ENCODE measurements around the gene MAD1L1. TPM values are rescaled to one million over a fixed set of nuclear protein-coding genes. Genes with fewer than 3 reads are reported as not detected.
A peak's percentile ranks its signal among the peaks of the same experiment; 100 is the strongest.
"Not testable (repeated sequence)": the region's sequence is repeated elsewhere in the genome, so short reads cannot be mapped to it uniquely, and the experiment has no call there.

Gene MAD1L1
- total RNA-seq, 1 donor from 2014 or later = 58.0 TPM

DNA sequence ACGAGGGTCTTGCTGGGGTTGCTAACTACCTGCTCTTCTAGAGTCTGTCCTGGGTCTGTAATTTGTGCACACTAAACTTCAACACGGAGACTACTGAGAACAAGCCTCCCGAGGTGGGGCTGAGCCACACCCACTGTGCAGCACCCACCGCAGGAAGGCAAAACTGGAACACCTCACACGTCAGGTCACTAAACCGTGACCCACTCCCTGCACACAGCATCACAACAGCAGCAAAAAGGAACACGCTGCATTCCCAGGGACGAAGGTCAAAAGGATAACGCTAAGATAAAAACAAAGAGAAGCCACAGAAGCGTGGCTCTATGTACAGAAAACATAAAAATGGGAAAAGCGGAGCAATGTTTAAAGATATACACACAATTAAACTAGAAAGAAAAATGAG is 170.1 kb downstream of the MAD1L1 start:
- DNase-seq = no peak

DNA sequence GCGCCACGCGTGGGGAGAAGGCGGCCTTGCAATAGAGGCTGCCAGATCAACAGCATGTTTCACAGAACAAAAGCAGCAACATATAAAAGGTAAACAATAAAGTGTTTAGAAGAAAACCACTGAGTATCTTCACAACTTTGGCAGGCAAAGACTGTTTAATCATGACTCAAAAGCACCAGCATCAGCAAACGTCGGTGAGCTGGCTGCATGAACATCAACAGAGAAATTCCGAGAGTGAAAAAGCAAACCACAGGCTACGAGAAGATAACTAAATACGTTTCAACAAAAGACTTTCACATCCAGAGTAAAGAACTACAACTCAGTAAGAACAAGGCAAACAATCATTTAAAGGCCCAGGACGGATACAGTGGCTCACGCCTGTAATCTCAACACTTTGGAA is 172.0 kb downstream of the MAD1L1 start:
- DNase-seq = no peak

DNA sequence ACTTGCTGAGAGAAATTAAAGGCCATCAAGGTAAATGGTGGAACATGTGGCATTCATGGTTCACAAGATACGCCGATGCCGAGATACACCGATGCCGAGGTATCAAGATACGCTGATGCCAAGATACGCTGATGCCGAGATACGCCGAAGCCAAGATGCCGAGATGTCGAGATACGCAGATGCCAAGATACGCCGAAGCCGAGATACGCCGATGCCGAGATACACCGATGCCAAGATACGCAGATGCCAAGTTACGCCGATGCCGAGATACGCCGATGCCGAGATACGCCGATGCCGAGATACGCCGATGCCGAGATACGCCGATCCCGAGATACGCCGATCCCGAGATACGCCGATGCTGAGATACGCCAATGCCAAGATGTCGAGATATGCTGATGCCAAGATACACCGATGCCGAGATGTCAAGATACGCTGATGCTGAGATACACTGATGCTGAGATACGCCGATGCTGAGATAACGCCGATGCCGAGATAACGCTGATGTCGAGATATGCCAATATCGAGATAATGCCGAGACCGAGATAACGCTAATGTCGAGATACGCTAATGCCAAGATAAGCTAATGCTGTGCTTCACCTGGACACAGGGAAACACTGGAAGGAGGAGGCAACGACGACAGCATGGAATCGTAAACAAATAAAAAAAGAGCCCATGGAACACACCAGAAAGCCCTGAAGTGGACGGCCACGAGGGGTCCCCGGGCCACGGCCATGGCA is 172.6 kb downstream of the MAD1L1 start:
- DNase-seq = no peak

DNA sequence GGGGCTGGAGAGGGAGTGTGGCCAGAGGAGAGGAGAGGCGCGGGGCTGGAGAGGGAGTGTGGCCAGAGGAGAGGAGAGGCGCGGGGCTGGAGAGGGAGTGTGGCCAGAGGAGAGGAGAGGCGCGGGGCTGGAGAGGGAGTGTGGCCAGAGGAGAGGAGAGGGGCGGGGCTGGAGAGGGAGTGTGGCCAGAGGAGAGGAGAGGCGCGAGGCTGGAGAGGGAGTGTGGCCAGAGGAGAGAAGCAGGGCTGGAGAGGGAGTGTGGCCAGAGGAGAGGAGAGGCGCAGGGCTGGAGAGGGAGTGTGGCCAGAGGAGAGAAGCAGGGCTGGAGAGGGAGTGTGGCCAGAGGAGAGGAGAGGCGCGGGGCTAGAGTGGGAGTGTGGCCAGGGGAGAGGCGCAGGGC is 174.5 kb downstream of the MAD1L1 start:
- DNase-seq = not testable (repeated sequence)

DNA sequence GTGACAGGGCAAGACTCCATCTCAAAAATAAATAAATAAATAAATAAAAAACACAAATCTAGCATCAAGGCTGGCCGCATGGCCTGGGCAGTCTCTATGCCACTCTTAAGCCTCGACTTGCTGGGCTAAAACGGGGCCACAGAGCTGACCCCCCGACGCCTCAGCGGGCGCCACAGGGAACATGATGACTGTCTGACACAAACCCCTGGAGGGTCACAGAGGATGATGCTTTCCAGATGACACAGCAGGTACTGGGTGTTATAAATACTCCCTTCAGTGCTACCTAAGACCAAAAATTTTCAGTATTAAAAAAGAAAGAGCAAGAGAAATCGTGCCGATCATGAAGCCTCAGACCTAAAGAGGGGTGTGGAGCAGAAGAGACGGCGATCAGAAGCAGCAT is 176.8 kb downstream of the MAD1L1 start:
- no peak for DNase-seq

GRCh38 chr7:2054927-2055326 is 177.8 kb downstream of the MAD1L1 start:
- no peak for DNase-seq

GRCh38 chr7:2053395-2053794 is 179.3 kb downstream of the MAD1L1 start:
- DNase-seq = no peak

GRCh38 chr7:2052657-2053048 is 180.1 kb downstream of the MAD1L1 start:
- DNase-seq = no peak

GRCh38 chr7:2051707-2052656 is 180.8 kb downstream of the MAD1L1 start:
- DNase-seq = no peak

DNA sequence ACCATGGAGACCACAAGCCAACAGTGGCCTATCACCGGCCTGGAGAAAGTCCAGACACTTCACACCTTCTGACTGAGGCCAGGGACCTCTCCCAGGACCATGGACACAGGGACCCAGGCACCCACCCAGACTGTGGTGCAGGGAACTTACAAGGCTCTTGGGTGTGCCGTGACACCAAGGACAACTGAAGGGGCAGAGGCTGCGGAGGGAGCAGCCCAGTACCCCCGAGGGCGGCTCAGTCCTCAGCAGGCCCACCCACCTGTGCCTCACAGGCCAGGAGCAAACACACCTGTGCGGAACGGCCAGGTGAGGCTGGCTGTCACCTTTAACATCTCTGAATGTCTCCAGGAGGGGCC is 182.3 kb downstream of the MAD1L1 start:
- no peak for DNase-seq

DNA sequence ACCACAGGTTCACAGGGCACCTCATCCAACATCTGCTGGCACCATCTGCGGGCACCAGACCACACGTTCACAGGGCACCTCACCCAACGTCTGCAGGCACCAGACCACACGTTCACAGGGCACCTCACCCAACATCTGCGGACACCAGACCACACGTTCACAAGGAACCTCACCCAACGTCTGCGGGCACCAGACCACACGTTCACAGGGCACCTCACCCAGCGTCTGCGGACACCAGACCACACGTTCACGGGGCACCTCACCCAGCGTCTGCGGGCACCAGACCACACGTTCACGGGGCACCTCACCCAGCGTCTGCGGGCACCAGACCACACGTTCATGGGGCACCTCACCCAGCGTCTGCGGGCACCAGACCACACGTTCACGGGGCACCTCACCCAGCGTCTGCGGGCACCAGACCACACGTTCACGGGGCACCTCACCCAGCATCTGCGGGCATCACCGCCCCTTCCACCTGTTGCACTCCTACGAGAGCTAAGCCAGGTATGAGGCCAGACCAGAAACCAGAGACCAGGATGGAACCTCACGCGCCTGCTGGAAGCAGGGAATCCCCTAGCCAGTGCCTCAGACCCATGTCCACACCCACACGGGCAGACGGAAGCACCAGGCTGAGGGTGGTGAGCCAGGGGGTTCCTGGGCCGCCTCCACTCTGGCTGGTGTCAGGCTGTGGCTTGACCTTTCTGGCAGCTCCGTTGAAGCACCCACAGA is 182.8 kb downstream of the MAD1L1 start:
- DNase-seq = no peak

DNA sequence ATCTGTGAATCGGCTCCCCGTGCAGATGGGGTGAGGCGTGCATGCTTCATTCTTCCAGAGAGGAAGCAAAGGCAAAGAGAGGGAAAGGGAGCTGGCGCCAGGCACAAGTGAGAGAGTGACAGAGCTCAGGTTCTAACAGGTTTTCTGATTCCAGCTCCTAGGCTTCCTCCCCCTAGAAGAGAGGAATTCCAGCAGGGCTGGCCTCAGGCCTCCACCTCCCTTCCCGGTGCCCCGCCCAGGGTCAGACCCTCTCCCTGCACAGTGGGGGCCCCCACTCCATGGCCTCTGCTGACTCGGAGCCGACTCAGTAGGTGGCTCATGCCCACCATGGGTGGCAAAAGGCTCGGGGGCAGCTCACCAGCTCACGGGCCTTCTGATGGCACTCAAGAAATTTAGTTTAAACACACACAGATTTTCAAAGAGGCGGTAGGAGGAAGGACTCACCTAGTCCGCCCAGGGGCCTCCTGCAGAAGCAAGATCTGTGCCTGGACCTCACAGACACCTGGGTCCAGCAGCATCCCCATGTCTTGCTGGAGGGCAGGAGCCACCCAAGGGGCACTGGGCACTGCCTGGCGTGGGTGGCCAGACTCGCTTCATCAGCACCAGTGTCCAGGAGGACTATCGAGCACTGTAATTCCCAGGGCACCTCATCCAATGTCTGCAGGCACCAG is 183.5 kb downstream of the MAD1L1 start:
- peak; percentile 28 for DNase-seq

- no peak for DNase-seq
Measured at GRCh38 chr7:2048531-2048930, 184.2 kb downstream of the MAD1L1 start.

DNA sequence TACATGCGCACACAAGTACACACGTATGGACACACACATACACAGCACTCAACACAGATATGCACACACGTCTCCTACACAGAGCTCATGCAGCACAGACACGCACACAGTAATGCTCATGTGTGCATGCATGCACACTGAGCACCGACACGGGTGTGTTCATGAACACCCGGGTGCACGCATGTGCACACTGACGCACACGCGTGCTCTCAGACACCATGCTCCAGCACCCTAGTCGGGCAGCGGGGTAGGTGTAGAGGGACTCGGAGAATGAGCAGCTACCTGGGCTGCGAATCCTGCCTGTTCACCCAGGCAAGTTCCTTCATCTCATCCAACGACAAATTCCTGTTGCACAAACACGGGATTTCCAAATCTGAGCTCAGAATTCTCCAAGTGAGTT is 184.7 kb downstream of the MAD1L1 start:
- DNase-seq = no peak

- DNase-seq = no peak
Measured at GRCh38 chr7:2046581-2047565, 185.9 kb downstream of the MAD1L1 start.

DNA sequence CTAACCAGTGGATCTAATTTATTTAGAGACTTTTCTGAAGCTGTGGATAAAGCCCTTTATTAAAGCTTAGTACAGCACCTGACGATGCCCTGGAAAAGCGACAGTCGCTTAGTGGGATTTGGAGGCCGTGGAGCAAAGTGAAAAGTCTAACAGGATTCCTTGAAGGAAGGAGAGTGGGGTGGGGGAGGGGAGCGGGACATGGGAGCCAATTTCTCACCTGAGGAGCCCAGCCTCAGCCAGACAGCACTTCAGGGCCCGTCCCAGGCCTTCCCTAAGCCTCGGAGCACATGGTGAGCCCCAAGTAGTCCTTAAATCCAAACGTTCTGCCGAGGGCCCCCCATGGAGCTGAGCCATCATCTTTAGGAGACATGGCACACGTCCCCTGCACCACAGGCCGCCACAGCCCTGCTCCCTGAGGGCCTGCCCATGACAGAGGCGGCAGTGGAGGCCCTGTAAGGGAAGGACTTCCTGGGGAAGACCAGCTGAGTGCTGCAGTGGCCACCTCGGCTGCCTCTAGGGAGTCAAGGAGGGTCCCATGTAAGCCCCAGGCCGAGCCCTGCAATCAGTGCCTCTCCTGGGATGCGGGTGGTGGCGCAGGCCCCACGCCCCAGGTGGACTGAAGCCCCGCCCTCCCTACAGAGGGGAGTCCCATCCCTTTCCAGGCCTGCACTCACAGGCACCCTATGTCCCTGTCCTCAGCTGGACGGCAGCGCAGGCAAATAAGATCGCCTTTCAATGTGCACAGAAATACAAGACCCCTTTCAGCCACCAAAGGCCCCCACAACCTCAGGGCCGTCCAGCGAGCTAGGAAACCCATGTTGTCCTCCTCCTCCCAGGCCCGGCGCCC is 187.0 kb downstream of the MAD1L1 start:
- no peak for DNase-seq

DNA sequence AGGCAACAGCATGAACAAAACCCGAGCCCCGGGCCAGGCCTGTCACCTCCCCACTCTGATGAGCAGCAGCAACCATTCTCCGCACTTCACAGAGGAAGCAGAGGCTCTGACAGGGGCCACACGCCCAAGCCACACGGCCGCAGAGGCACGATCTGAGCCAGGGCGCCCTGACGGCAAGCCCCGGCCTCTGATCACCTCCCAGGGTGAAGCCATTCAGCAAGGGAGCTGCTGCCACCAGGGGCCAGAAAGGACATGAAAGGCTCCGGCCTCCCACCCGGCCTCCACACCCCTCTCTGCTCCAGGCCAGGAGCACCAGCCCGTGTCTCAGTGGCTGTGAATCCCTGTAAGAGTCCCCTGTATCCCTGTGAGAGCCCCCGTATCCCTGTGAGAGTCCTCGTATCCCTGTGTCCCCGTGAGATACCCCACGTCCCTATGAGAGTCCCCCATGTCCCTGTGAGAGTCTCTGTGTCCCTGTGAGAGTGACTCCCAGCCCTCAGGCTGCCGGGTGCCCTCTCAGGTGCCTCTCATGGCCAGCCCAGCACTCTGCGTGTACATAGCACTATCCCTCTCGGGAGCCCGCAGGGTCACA is 187.8 kb downstream of the MAD1L1 start:
- DNase-seq = no peak

DNA sequence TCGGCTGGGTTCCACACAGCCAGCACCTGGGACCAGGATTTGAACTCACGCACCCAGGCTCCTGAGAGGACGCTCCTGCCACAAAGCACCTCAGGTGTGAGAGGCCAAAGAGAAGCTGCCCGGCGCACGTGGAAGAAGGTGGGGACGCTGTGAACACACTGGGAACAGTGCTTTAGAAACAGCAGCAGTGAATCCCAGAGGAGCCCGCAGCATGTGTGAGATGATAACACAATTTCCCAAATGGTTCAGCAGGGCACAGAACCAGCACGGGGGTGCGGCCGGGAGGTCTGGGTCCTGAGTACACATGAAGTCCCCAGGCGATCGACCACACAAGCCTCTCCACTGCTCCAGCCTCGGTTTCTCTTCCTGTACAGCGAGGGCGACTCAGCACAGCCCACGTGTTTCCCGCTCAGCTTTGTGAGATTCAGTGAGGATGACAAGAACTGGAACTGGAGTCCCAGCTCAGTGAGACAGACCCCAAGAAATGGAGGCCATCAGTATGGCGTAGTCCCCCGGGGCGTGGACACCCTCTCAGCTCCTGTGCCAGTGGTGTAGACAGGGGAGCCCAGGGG is 188.3 kb downstream of the MAD1L1 start:
- DNase-seq = no peak

DNA sequence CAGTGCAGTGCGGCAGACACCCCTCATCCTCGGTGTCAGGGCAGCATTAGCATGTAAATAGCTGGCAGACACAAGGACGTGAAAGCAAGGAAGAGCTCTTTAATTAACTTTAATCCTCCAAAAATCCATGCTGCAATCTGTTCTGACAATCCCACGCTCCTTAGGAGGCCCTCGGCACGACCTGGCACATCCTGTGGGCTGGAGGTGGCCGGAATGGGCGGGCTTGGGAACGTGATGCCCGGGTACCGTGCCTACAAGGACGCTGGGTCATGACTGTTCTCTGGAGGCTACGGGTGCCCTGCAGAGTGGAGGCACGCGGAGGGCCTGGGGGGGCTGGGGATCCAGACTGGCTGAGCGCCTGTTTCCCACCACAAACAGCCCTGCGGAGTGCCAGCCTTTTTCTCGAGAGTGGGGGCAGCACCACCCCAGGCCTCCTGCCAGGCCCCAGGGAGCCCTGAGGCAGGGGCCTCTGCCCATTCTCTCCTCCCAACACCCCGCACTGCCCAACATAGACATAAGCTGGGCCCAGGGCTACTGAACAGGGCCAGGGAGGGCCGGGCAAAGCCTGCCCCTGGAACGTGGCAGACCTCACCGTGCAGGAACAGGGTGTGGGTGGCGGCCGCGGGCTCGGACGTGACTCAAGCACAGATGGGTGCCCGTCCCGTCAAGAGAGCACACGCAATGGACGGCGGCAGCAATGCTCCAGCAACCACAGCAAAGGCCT is 189.3 kb downstream of the MAD1L1 start:
- DNase-seq = no peak
